ENCODE measurements around the gene ARG1. TPM values are rescaled to one million over a fixed set of nuclear protein-coding genes. Genes with fewer than 3 reads are reported as not detected.
A peak's percentile ranks its signal among the peaks of the same experiment; 100 is the strongest.

ARG1 gene
- total and polyA plus RNA-seq, 4 donors = 0.31 to 33.1 (median 4.3) TPM

- Histone ChIP-seq H3K4me3 (no peak overlapping the region), H3K4me1 (ENCODE audit: control insufficient read depth in 5 of 5, insufficient read depth in 5 of 5, low read length in 5 of 5) (no peaks in the 10 kb centered on the region), H3K27me3 (ENCODE audit: control insufficient read depth in 3 of 3, insufficient read depth in 3 of 3, low read length in 2 of 3) (no peaks in the 10 kb centered on the region), H3K9ac (ENCODE audit: insufficient read depth in 1 of 2, low read length in 2 of 2) (no peak overlapping the region), H3K27ac (ENCODE audit: low read depth in 1 of 2, low read length in 1 of 2) (no peak overlapping the region), H3K9me3 (ENCODE audit: control insufficient read depth in 4 of 4, insufficient read depth in 3 of 4, low read length in 3 of 4) (no peaks in the 10 kb centered on the region), H3K36me3 (ENCODE audit: control insufficient read depth in 4 of 4, insufficient read depth in 4 of 4, low read length in 4 of 4) (no peaks in the 10 kb centered on the region)
- TF ChIP-seq CTCF (IDR thresholded peaks at IDR 0.05; ENCODE audit: control extremely low read depth, extremely low read depth) = no peak
- ATAC-seq (ENCODE audit: insufficient read depth, low FRiP score) (no peak), DNase-seq (no peak)
- WGBS, 2 donors = 61 to 72% methylated on average over 4 of the region's 4 CpGs
Measured at GRCh38 chr6:131568726-131569125, 4.3 kb upstream of the ARG1 start.

GRCh38 chr6:131574133-131574532 lies 1.1 kb downstream of the ARG1 start:
- ATAC-seq (ENCODE audit: insufficient read depth, low FRiP score) = no peak
- Histone ChIP-seq H3K27ac (ENCODE audit: low read depth in 1 of 2, low read length in 1 of 2) (no peak overlapping the region), H3K36me3 (ENCODE audit: control insufficient read depth in 4 of 4, insufficient read depth in 4 of 4, low read length in 4 of 4) (peaks cover 3 to 7% (median 4%) of the 10 kb centered on the region in 4 donors), H3K9me3 (ENCODE audit: control insufficient read depth in 4 of 4, insufficient read depth in 3 of 4, low read length in 3 of 4) (no peaks in the 10 kb centered on the region), H3K9ac (ENCODE audit: insufficient read depth in 1 of 2, low read length in 2 of 2) (no peak overlapping the region), H3K4me1 (ENCODE audit: control insufficient read depth in 5 of 5, insufficient read depth in 5 of 5, low read length in 5 of 5) (no peaks in the 10 kb centered on the region), H3K27me3 (ENCODE audit: control insufficient read depth in 3 of 3, insufficient read depth in 3 of 3, low read length in 2 of 3) (no peaks in the 10 kb centered on the region), H3K4me3 (no peak overlapping the region)
- TF ChIP-seq CTCF (IDR thresholded peaks at IDR 0.05; ENCODE audit: control extremely low read depth, extremely low read depth) = no peak
- 64 to 66% methylated on average over 2 of the region's 2 CpGs for WGBS, 2 donors
- DNase-seq = peak in 2 of 3 donors; percentile 12 to 26

- Histone ChIP-seq H3K4me1 (ENCODE audit: control insufficient read depth in 5 of 5, insufficient read depth in 5 of 5, low read length in 5 of 5) (no peaks in the 10 kb centered on the region), H3K9me3 (ENCODE audit: control insufficient read depth in 4 of 4, insufficient read depth in 3 of 4, low read length in 3 of 4) (no peaks in the 10 kb centered on the region), H3K27me3 (ENCODE audit: control insufficient read depth in 3 of 3, insufficient read depth in 3 of 3, low read length in 2 of 3) (no peaks in the 10 kb centered on the region), H3K27ac (ENCODE audit: low read depth in 1 of 2, low read length in 1 of 2) (no peak overlapping the region), H3K9ac (ENCODE audit: insufficient read depth in 1 of 2, low read length in 2 of 2) (no peak overlapping the region), H3K36me3 (ENCODE audit: control insufficient read depth in 4 of 4, insufficient read depth in 4 of 4, low read length in 4 of 4) (peaks cover 3 to 7% (median 4%) of the 10 kb centered on the region in 4 donors), H3K4me3 (no peak overlapping the region)
- DNase-seq (no peak), ATAC-seq (ENCODE audit: insufficient read depth, low FRiP score) (no peak)
- TF ChIP-seq CTCF (IDR thresholded peaks at IDR 0.05; ENCODE audit: control extremely low read depth, extremely low read depth) = no peak
- 91 to 94% methylated on average over 4 of the region's 4 CpGs for WGBS, 2 donors
Measured at GRCh38 chr6:131574686-131575085, 1.7 kb downstream of the ARG1 start.

GRCh38 chr6:131575834-131576478 lies 2.9 kb downstream of the ARG1 start:
- Histone ChIP-seq H3K4me3 (no peak overlapping the region), H3K27ac (ENCODE audit: low read depth in 1 of 2, low read length in 1 of 2) (no peak overlapping the region)
- WGBS, 2 donors = 53 to 79% methylated on average over 5 of the region's 5 CpGs

More at GRCh38 chr6:131575834-131576478, 2.9 kb downstream of the ARG1 start:
- no peak for TF ChIP-seq CTCF (IDR thresholded peaks at IDR 0.05; ENCODE audit: control extremely low read depth, extremely low read depth)
- Histone ChIP-seq H3K9ac (ENCODE audit: insufficient read depth in 1 of 2, low read length in 2 of 2) (no peak overlapping the region), H3K27me3 (ENCODE audit: control insufficient read depth in 3 of 3, insufficient read depth in 3 of 3, low read length in 2 of 3) (no peaks in the 10 kb centered on the region), H3K36me3 (ENCODE audit: control insufficient read depth in 4 of 4, insufficient read depth in 4 of 4, low read length in 4 of 4) (peaks cover 3 to 13% (median 8%) of the 10 kb centered on the region in 4 donors), H3K9me3 (ENCODE audit: control insufficient read depth in 4 of 4, insufficient read depth in 3 of 4, low read length in 3 of 4) (no peaks in the 10 kb centered on the region), H3K4me1 (ENCODE audit: control insufficient read depth in 5 of 5, insufficient read depth in 5 of 5, low read length in 5 of 5) (no peaks in the 10 kb centered on the region)
- DNase-seq (no peak), ATAC-seq (ENCODE audit: insufficient read depth, low FRiP score) (no peak)
